SH-SY5Y (cell line): Measurements from ENCODE around the gene FAM20A.

ENCODE experiments used
- GATA2 ChIP-seq: IDR thresholded peaks from 2 replicates; pipeline ENCODE4 v1.6.1; 2011; ENCODE audit warnings: mild to moderate bottlenecking, low read depth, low read length
- GATA3 ChIP-seq: IDR thresholded peaks from 2 replicates; pipeline ENCODE4 v1.6.1; 2011; ENCODE audit warnings: low read depth, mild to moderate bottlenecking, low read length, moderate library complexity

The FAM20A gene

DNA sequence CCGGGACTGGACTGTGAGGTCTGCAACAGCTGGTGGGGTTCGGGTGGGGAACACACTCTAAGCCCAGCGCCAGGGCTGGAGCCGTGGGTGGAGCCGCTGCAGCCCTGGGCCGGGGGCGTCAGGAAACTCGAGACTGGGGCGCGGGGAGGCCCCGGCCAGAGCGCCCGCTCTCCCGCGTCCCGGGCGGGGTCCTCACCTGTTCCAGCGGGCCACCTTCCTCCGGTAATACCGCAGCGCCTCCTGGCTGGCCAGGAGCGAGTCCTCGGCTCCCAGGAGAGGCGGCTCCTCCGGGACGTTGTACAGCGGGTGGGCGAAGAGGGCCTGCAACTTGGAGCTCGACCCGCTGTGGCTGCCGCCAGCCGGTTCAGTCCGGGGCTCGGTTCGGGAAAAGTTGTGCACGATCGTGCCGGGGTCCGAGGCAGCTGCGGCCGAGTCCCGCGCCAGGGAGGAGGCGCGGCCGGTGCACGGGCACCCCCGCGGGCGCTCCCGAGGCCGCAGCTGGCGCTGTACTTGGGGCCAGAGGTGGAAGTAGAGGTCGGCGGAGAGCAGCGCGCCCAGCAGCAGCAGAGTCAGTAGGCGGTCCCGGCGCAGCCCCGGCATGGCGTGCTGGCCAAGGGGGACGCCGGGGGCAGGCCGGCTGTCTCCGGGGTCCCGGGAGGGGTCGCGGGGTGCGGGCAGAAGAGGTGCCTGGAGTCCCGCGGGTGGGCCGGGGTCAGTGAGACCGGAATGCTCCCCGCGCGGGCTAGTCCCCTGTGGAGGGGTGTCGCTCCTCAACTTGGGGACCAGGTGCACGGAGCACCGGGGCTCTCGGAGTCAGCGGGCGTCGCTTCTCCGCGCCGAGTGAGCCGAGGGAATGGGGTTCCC, 868 bp downstream of the FAM20A start:
- TF ChIP-seq GATA3 (no peak), GATA2 (no peak)

DNA sequence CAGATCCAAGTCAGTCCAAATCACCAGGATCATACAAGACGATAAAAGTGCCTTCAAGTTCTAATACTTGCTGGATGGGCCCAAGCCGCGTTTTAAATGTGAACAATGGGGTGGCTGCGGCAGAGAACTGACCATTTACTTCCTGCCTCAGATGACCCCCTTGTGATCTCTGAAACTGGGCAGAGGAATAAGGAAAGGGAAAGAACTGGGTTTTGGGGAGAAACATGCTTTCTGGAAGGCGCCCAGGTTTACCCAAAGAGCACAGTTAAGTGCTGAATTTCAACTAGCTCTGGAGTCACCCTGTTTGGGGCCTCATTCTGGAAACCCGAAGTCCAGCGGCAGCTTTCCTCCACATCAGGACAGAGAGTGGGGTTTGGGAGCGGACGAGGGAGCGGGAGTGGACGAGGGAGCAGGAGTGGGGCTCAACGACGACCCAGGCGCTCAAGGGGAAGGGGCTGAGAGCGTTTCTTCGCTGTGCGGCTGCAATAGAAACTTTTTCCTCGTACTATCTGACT, 1.6 kb downstream of the FAM20A start:
- TF ChIP-seq GATA3 (no peak), GATA2 (no peak)

DNA sequence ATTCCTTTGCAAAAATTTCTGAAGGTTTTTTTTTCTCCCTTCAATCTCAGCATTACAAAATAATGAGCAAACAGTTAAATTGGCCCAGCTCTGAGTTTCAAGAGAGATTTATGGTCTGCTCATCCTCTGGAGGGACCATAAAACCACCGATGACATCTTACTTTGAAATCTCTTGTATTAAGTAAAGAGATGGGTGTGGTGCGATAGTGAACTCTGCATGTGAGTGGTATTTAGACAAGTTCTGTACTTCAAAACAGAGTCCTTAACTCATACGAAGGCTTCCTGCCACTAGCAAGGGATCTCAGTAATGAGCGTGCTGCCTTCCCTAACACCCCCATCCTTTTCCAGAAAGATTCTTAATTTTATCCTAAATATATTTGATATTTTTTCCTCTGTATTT, 2.1 kb downstream of the FAM20A start:
- no peak for TF ChIP-seq GATA3
- no peak for TF ChIP-seq GATA2

DNA sequence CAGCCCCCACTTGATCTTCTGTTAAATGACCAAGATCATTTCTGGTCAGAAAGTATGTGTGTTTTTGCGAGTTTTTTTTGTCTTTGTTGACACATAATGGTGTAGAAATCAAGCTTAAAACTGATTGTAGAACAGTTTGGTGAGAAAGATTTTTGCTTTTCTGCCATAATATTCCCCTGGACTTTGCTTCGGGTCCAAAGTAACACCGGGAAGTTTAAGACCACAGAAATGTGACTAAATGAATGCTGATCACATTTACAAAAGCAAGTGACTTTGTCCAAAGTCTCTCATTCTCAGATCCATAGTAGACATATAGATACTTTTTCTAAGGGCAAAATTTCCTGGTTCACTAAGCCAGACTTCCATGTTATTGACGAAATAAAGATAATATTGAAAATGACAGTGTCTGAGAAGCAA, 2.6 kb downstream of the FAM20A start:
- TF ChIP-seq GATA3, result no peak
- TF ChIP-seq GATA2, result no peak

DNA sequence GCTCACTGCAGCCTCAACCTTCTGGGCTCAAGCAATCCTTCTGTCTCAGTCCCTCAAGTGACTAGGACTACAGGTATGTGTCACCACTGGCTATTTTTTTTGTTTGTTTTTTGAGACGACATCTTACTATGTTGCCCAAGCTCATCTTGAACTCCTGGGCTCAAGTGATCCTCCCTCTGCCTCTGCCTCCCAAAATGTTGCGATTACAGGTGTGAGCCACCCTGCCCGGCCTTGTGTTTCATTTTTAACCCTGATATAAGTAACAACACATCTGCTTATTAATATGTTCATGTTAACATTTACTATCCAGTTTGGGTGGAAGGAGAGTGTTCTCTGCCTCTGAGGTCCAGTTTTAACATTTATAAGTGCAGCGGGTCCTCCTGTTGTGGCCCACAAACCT, 3.1 kb downstream of the FAM20A start:
- TF ChIP-seq GATA2, result no peak
- TF ChIP-seq GATA3, result no peak

DNA sequence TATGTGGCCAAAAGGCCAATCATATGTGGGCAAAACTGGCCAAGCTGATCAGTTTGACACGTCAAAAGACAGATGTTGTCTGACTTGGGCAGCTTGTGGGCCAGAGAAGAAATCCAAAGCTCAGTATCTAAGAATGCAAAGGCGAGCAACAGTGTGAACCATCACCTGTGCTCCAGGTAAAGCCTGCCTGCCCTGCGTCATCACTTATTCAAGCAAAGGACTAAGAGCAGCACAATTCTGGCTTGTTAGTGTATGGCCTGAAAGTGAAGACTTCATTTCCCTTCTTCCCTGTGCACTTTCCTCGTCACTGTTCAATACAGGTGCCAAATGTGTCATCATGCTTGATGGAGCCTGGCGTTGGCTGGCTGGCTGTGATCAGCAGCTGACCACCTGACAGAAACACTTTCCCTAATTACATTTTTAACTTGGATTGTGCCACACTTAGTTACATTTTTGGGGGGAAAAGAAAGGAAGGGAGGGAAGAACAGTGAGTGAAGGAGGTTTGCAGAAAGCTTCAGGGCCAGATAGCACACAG, 4.7 kb downstream of the FAM20A start:
- TF ChIP-seq GATA2 (no peak), GATA3 (no peak)

DNA sequence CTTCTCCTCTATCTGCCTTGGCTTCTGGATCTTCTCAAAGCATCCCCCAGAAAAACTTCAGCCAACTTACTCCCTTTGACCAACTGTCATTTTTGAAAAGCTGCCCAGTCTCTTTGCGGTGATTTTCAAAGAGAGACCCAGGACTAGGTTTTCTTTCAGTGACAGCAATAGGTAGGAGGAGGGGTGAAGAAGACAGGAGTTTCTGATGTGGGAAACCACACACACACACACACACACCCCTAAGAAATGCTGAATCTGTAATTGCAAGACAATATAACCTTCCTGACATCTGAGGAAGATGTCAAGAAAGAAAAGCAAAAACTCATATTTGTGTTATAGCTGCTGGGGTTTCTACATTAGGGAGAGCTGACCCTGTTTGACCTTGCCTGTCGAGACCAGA, 5.2 kb downstream of the FAM20A start:
- TF ChIP-seq GATA2, result no peak
- TF ChIP-seq GATA3, result no peak

DNA sequence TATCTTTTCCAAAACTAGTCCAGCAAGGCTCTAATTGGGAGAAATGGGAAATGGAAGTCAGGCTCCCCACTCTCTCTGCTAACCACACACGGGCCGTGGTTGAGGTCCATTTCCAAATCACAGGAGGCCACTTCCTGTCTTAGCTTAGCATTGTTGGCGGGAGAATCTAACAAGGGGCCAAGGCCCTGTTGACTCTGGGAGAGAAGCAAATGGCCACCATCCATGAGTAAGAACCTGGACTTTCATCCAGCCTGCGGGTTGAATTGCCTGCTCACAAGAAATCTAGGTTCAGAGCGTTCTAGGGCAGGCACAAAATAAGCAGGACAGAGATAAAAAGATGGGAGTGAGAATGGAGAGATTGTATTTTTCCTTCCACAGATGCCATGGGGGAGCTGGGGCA, 5.7 kb downstream of the FAM20A start:
- TF ChIP-seq GATA2, result no peak
- TF ChIP-seq GATA3, result no peak

DNA sequence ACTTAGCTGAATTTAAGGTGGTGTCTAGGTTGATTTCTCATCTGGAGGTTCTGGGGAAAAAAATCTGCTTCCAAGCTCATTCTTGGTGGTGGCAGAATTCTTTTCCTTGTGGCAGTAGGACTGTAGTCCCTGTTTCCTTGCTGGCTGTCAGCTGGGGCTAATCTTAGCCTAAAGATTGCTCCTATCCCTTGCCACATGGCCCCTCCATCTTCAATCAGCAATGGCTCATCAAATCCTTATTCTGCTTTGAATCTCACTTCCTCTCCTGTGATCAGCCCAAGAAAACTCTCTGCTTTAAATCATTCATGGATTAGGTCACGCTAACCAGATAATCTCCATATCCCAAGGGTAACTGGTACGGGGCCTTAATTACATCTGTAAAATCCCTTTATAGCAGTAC, 6.6 kb downstream of the FAM20A start:
- TF ChIP-seq GATA2, result no peak
- no peak for TF ChIP-seq GATA3

DNA sequence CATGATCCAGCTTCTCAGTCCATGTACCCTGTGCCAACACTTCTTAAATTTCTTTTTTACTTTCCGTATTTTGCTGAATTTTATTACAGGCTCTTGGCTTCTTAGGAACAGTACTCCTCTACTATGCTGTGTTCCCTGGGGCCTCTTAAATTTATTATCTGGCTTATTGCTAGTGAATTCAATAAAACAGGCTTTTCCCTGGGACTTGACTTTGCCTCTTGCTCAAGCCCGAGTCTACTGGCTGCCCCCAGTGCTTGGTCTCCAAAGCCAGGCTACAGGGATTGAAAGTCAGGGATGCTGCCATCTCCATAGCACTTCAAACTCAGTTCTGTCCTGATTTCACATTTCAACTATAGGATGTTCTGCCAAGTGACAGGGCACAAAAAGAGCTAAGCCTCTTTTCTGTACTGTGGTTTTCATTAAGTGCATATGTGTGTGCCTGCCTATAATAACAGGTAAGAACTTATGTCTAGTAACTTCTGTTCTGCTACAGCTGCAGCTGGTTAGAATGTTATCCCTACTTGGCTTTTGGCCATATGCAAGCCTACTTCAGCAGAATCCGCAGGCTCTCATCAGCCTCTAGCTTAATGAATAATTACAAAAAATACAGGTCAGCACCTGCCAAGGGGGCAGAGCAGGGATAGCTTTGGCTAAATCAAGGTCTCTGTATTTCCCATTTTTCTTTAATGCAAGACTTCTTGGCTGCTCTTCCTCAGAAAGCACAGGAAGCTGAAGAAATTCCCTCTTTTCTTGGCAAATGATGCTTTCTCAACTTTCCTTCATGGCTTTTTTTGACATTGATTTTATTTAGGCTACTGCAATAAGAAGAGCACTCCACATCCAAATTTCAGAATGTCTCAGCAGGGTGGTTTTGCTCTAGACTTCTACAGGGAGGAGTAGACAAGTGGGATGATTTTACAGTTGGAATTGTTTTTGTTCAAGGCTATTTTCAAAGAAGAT, 8.2 kb downstream of the FAM20A start:
- TF ChIP-seq GATA3 (no peak), GATA2 (no peak)

DNA sequence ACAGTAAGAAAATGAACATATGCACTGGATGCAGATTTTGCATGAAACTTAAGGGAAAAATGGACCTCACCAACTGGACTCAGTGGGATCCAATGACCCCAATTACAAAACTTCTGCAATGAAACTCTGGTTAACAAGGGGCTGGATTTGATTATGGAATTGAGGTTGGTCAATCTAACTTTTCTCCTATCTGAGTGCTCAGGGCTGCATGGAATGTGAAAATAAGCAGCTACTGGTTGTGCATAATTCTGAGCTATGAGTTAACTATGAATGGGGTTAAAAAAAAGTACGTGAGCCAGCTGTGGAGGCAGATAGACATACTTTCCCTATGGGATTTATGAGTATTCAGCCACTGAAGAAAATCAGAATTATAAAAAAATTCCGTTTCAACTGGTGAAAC, 9.2 kb downstream of the FAM20A start:
- TF ChIP-seq GATA3 (no peak), GATA2 (no peak)

DNA sequence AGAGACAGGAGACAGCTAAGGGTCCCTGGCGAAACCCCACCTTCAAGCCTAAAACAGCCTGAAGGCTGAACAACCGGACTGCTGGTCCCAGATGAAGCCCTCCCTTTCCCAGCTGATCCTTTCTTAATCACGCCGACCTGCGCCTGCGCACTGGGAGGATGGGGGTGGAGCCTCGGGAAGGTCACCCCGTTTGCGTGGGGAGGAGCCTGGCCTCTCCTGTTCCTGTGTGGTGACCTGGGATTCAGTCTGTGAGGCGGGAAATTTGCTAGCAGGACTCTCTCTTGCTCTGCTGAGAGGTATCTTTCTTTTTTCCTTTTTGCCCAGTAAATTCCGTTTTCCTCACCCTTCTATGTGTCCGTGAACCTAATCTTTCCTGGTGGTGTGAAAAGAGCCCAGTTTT, 9.6 kb downstream of the FAM20A start:
- TF ChIP-seq GATA3 (no peak), GATA2 (no peak)

DNA sequence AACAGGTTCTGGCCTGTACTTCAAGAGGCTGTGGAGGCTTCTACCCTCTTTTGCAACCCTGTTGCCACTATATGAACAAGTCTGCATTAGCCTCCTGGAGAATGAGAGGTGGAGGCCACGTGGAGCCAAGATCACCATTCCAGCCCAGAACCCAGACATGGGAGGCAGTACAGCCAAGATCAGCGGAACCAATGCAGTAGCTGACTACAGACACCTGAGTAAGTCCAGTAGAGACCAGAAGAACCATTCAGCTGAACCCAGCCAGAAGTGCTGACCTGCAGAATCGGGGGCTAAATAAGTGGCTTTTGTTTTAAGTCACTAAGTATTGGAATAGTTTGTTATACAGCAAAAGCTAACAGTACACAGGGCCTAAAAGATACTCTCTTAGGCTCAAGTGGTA, 12.1 kb downstream of the FAM20A start:
- TF ChIP-seq GATA2, result no peak
- TF ChIP-seq GATA3, result no peak

DNA sequence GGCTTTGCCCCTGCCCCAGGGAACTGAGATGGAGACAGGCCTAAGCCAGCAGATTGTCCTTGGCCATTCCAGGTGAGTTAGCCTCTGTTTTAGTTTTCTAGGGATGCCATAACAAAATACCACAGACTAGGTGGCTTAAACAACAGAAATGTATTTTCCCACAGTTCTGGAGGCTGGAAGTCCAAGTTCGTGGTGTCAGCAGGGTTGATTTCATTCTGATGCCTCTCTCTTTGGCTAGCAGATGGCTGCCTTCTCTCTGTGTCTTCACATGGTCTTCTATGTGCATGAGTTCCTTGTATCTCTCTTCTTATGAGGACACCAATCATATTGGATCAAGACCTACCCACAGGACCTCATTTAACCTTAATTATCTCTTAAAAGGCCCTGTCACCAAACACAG, 12.8 kb downstream of the FAM20A start:
- no peak for TF ChIP-seq GATA2
- TF ChIP-seq GATA3, result no peak

DNA sequence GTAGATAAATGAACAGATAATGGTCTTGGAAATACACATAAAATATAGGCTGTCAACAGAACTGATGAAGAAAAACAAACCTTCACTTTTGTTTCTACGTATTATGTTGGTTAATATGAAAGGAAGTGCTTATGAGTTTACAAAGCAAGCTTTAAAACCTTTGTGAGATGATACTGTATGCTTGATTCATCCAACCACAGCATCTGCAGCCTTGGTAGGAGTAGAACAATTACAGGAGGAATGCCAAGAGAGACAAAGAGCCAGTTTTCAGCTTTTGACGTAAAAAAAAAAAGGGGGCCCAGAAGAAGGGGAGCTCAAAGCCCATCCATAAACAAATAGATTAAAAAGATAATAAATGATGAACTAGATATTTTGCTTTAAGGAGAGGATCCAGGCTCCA, 13.3 kb downstream of the FAM20A start:
- TF ChIP-seq GATA3 (no peak), GATA2 (no peak)
